Measurements from ENCODE around the gene TMEM248. TPM values are rescaled to one million over a fixed set of nuclear protein-coding genes. Genes with fewer than 3 reads are reported as not detected.
"Not testable (repeated sequence)": the region's sequence is repeated elsewhere in the genome, so short reads cannot be mapped to it uniquely, and the experiment has no call there.

The TMEM248 gene
- total and polyA plus RNA-seq, 2 of the 13 experiments (the other 11 are each of a cell fraction or from before 2014, with no cell fraction given) = 54.3 to 109 TPM

DNA sequence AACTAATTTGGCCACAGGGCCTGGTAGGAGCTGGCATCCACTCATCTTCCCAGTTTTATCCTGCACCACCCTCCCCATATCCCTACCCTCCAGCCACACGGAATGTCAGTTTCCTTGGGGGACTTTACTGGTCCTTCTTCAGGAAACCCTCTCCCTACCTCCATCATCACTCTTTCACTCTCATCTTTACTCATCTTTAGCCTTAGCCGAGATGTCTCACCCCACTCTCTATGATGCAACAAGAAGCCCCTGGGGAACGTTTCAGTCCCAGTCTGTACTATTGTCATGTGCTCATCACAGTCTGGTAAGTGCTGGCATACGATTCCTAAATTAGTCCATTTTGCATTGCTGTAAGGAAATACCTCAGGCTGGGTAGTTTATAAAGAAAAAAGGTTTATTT lies 34.9 kb upstream of the TMEM248 start:
- TF ChIP-seq HIVEP1 (CRISPR knock-in tag; IDR thresholded peaks at IDR 0.05) (no peak), MEIS1 (CRISPR knock-in tag; IDR thresholded peaks at IDR 0.05; ENCODE audit: borderline replicate concordance) (no peak)
- Histone ChIP-seq H4K20me1 (ENCODE audit: insufficient read depth, low read length) (no peaks in the 10 kb centered on the region), H2AFZ (ENCODE audit: low read length) (no peak overlapping the region), H3K9me3 (ENCODE audit: low read length) (no peaks in the 10 kb centered on the region), H3K27me3 (ENCODE audit: control insufficient read depth in 1 of 2, insufficient read depth in 2 of 2, low read length in 2 of 2) (no peaks in the 10 kb centered on the region), H3K9ac (ENCODE audit: insufficient read depth, low read depth, low read length) (no peak overlapping the region), H3K79me2 (ENCODE audit: insufficient read depth, low read length) (no peaks in the 10 kb centered on the region), H3K27ac (ENCODE audit: extremely low read length, insufficient read depth, low read length) (no peak overlapping the region), H3K4me2 (ENCODE audit: low read depth, low read length) (no peak overlapping the region), H3K36me3 (replicated peaks in 1 of 2; ENCODE audit: control insufficient read depth in 1 of 2, insufficient read depth in 2 of 2, low read length in 2 of 2) (peaks cover 1 to 28% of the 10 kb centered on the region in 2 experiments; a peak in 3 of 5 replicates), H3K4me3 (replicated peaks in 1 of 3; ENCODE audit: insufficient read depth in 1 of 3, low read depth in 2 of 3, low read length in 3 of 3) (no peak overlapping the region), H3K4me1 (ENCODE audit: insufficient read depth, low read length) (no peaks in the 10 kb centered on the region)
- ChIA-PET POLR2A (no interaction called here), CTCF (ENCODE audit: low intra/inter-chr PET ratio, low total read pairs) (no interaction called here)
- DNase-seq (ENCODE audit: low spot score) (no peak), FAIRE-seq (no peak), ATAC-seq (no peak)
- no TSS peak for BruUV-seq (replicated peaks)
- intact Hi-C loops (cut with micrococcal nuclease; ENCODE audit: unreplicated experiment) = no loop called here
- 94% methylated on average over 4 of the region's 4 CpGs for WGBS (ENCODE audit: low lambda C conversion rate)
- in situ Hi-C loops (cut with HindIII; ENCODE audit: extremely low pct_ligation_motif_present, low pct_unique_long_range_greater_than_20kb) = no loop called here

GRCh38 chr7:66888223-66888622 lies 32.8 kb upstream of the TMEM248 start:
- H3K4me2 ChIP-seq (ENCODE audit: low read depth, low read length); POLR2A ChIA-PET; BruUV-seq (replicated peaks); H3K79me2 ChIP-seq (ENCODE audit: insufficient read depth, low read length); FAIRE-seq; H3K4me1 ChIP-seq (ENCODE audit: insufficient read depth, low read length); in situ Hi-C loops (cut with HindIII; ENCODE audit: extremely low pct_ligation_motif_present, low pct_unique_long_range_greater_than_20kb); DNase-seq (ENCODE audit: low spot score); intact Hi-C loops (cut with micrococcal nuclease; ENCODE audit: unreplicated experiment); H4K20me1 ChIP-seq (ENCODE audit: insufficient read depth, low read length); H3K27ac ChIP-seq (ENCODE audit: extremely low read length, insufficient read depth, low read length); H3K4me3 ChIP-seq (replicated peaks in 1 of 3; ENCODE audit: insufficient read depth in 1 of 3, low read depth in 2 of 3, low read length in 3 of 3); H3K9me3 ChIP-seq (ENCODE audit: low read length); H3K27me3 ChIP-seq (ENCODE audit: control insufficient read depth in 1 of 2, insufficient read depth in 2 of 2, low read length in 2 of 2); H2AFZ ChIP-seq (ENCODE audit: low read length); H3K9ac ChIP-seq (ENCODE audit: insufficient read depth, low read depth, low read length); ATAC-seq; CTCF ChIA-PET (ENCODE audit: low intra/inter-chr PET ratio, low total read pairs): not testable (repeated sequence)
- WGBS (ENCODE audit: low lambda C conversion rate) = 96% methylated on average over 3 of the region's 3 CpGs
- peaks cover 1 to 21% of the 10 kb centered on the region in 2 experiments; a peak in 3 of 5 replicates for H3K36me3 ChIP-seq (replicated peaks in 1 of 2; ENCODE audit: control insufficient read depth in 1 of 2, insufficient read depth in 2 of 2, low read length in 2 of 2)
